ENCODE data around the gene ABCA5.
A peak's percentile ranks its signal among the peaks of the same experiment; 100 is the strongest.

The ABCA5 gene

GRCh38 chr17:69267219-69267618 lies 59.7 kb downstream of the ABCA5 start:
- DNase-seq (ENCODE audit: low read depth): no peak

GRCh38 chr17:69265873-69266272 lies 61.1 kb downstream of the ABCA5 start:
- DNase-seq (ENCODE audit: low read depth): no peak

- DNase-seq (ENCODE audit: low read depth): no peak
Observed at GRCh38 chr17:69254187-69254586, 72.7 kb downstream of the ABCA5 start.

GRCh38 chr17:69250641-69251040 lies 76.3 kb downstream of the ABCA5 start:
- no peak for DNase-seq (ENCODE audit: low read depth)

GRCh38 chr17:69246726-69247375 lies 80.1 kb downstream of the ABCA5 start:
- no peak for DNase-seq (ENCODE audit: low read depth)

GRCh38 chr17:69246202-69246601 lies 80.7 kb downstream of the ABCA5 start:
- no peak for DNase-seq (ENCODE audit: low read depth)

- DNase-seq (ENCODE audit: low read depth): no peak
Observed at GRCh38 chr17:69245617-69246016, 81.3 kb downstream of the ABCA5 start.

GRCh38 chr17:69239611-69240600 lies 87.0 kb downstream of the ABCA5 start:
- no peak for DNase-seq (ENCODE audit: low read depth)

GRCh38 chr17:69236946-69237345 lies 90.0 kb downstream of the ABCA5 start:
- no peak for DNase-seq (ENCODE audit: low read depth)

- no peak for DNase-seq (ENCODE audit: low read depth)
Observed at GRCh38 chr17:69236464-69236863, 90.5 kb downstream of the ABCA5 start.

- peak; percentile 27 for DNase-seq (ENCODE audit: low read depth)
Observed at GRCh38 chr17:69235338-69236058, 91.4 kb downstream of the ABCA5 start.

- DNase-seq (ENCODE audit: low read depth): no peak
Observed at GRCh38 chr17:69232650-69233049, 94.3 kb downstream of the ABCA5 start.

- DNase-seq (ENCODE audit: low read depth): no peak
Observed at GRCh38 chr17:69231521-69231920, 95.4 kb downstream of the ABCA5 start.

- DNase-seq (ENCODE audit: low read depth): no peak
Observed at GRCh38 chr17:69230939-69231338, 96.0 kb downstream of the ABCA5 start.

GRCh38 chr17:69228576-69228975 lies 98.4 kb downstream of the ABCA5 start, which contains the start of gene ABCA10:
TSS of gene ABCA10 (minus strand) at chr17:69228824. CDS start at chr17:69225358, 3,466 bp downstream.
- DNase-seq (ENCODE audit: low read depth): no peak

- DNase-seq (ENCODE audit: low read depth): no peak
Observed at GRCh38 chr17:69228018-69228417, 98.9 kb downstream of the ABCA5 start.

- DNase-seq (ENCODE audit: low read depth): no peak
Observed at GRCh38 chr17:69227541-69227940, 99.4 kb downstream of the ABCA5 start.

- no peak for DNase-seq (ENCODE audit: low read depth)
Observed at GRCh38 chr17:69223809-69224208, 103.1 kb downstream of the ABCA5 start.

- no peak for DNase-seq (ENCODE audit: low read depth)
Observed at GRCh38 chr17:69222707-69223258, 104.2 kb downstream of the ABCA5 start.

GRCh38 chr17:69220098-69220497 lies 106.8 kb downstream of the ABCA5 start:
- no peak for DNase-seq (ENCODE audit: low read depth)

- no peak for DNase-seq (ENCODE audit: low read depth)
Observed at GRCh38 chr17:69218986-69219385, 107.9 kb downstream of the ABCA5 start.

Data from stimulated activated CD8-positive, alpha-beta memory T cell treated with anti-CD3 and anti-CD28 coated beads, Interleukin-12 subunit alpha, Interleukin-12 subunit beta, amount 100 ng/mL, for 1 hour (primary cell).